ENCODE measurements around the gene TRIP4.

The TRIP4 gene

GRCh38 chr15:64387562-64388168, at the start of gene TRIP4:
TRIP4 (plus strand) TSS chr15:64387836; CDS start chr15:64387864, 28 bp downstream.
- TF ChIP-seq, protein P1, sequence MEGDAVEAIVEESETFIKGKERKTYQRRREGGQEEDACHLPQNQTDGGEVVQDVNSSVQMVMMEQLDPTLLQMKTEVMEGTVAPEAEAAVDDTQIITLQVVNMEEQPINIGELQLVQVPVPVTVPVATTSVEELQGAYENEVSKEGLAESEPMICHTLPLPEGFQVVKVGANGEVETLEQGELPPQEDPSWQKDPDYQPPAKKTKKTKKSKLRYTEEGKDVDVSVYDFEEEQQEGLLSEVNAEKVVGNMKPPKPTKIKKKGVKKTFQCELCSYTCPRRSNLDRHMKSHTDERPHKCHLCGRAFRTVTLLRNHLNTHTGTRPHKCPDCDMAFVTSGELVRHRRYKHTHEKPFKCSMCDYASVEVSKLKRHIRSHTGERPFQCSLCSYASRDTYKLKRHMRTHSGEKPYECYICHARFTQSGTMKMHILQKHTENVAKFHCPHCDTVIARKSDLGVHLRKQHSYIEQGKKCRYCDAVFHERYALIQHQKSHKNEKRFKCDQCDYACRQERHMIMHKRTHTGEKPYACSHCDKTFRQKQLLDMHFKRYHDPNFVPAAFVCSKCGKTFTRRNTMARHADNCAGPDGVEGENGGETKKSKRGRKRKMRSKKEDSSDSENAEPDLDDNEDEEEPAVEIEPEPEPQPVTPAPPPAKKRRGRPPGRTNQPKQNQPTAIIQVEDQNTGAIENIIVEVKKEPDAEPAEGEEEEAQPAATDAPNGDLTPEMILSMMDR (IDR thresholded peaks at IDR 0.05): no peak

DNA sequence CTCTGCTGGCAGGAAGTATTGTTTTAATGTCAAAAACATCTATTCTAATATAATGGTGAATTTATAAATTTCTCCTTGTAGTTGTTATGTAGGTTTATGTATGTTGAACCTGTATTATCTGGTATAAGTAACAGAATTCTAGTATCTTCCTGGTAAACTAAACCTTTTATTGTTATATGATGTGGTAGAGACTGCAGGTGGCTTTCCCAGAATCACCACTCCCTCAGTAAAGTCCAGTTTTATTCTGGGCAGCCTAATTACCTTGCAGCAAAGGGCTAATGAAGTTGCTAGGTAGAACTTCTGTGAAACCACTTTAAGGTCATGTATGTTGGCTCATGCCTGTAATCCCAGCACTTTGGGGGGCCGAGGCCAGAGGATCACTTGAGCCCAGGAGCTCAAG, 47.3 kb upstream of the TRIP4 start:
- TF ChIP-seq, protein P1 (IDR thresholded peaks at IDR 0.05): no peak

- TF ChIP-seq, protein P1 (IDR thresholded peaks at IDR 0.05): no peak
Observed at GRCh38 chr15:64341961-64342360, 45.7 kb upstream of the TRIP4 start.

DNA sequence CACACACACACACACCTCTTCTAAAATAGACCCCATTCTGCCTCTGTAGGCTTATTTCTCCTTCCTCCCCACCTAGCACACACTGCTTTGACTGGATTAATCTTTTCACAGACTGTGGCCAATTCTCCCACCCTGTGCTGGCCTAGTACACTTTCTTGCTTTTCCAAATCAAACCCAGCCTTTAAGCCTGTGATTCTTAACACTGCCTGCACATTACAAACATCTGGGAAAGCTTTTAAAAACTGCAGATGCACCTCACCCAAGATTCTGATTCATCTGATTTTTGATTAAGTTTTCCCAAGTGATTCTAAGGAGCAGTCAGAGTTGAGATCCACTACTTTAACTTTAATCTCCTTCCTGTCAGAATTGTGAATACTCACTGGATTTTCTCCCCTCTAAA, 44.4 kb upstream of the TRIP4 start:
- TF ChIP-seq, protein P1 (IDR thresholded peaks at IDR 0.05): no peak

DNA sequence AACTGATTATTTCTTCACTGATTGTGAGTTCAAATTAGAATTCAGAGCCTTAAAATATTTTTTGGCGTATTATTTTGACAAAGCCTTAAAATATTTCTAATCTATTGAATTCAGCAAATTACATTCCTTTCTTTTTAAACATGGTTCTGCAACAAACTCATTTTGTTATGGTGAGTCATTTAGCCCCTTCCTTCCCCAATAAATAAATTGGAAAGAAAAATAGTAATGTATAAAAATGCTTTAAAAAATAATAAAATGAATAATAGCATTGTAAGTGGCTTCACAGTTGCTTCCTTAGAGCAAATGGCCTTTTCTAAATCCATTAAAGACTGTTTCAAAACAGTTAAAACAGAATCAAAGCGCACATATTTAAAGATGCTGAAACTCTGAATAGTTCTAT, 43.8 kb upstream of the TRIP4 start:
- TF ChIP-seq, protein P1 (IDR thresholded peaks at IDR 0.05): no peak

DNA sequence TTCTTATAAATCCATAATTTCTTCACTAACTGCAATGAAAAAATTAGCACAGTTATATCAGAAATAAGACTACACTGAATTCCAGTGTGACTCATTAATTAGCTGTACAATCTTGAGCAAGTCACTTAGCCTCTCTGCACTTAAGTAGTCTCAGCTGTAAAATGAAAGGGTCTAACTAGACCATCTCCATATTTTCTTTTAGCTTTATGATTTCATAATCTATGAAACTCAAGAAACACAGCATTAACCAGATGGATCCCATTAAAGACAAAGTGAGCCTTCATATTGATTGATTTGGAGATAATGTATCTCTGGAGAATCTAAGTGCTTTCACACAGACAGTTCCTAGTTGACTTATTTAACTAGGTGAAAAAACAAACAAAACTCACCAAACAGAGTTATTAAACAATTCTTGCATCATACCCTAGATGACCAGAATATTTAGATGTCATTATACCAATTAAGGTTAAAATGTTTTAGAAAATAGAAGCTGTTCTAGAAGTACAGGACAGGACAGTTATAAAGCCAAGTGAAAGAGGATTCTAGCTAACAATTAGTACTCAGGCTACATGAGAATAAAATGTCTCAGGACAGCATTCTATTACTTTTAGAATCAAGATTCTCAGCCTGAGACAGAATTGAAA, 42.9 kb upstream of the TRIP4 start:
- TF ChIP-seq, protein P1 (IDR thresholded peaks at IDR 0.05): no peak

DNA sequence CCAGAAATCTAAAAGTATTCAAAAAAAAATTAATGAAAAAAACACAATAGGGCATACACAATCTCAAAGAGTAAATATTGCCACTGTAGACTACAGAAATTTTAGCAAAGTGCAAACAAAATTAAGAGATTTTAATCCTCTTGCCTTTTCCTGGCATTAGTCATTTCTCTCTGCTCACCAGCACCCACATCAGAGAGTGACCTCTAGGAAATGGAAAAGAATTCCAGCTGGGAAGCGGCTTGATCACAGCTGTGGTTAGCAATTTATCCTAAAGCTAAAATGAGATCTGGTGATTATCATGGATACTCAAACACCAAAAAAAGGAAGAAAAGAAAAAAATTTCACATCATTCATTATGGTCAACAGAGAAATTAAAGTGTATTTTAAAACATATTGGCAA, 39.2 kb upstream of the TRIP4 start:
- TF ChIP-seq, protein P1 (IDR thresholded peaks at IDR 0.05): no peak
